Activated CD8-positive, alpha-beta memory T cell treated with anti-CD3 and anti-CD28 coated beads, Interleukin-2, amount 50 U/mL, for 24 hours (primary cell): ENCODE data around the gene RPP25.
"Not testable (repeated sequence)": the region's sequence is repeated elsewhere in the genome, so short reads cannot be mapped to it uniquely, and the experiment has no call there.

ENCODE experiments used
- DNase-seq: peaks from one replicate; pipeline ENCODE4 v3.0.0-alpha.2; 2020; ENCODE audit errors: extremely low read depth

Gene RPP25

GRCh38 chr15:74917676-74918075 lies 38.9 kb downstream of the RPP25 start:
- DNase-seq, result no peak

GRCh38 chr15:74913799-74914198 lies 42.8 kb downstream of the RPP25 start:
- not testable (repeated sequence) for DNase-seq

GRCh38 chr15:74913041-74913440 lies 43.5 kb downstream of the RPP25 start:
- DNase-seq, result no peak

GRCh38 chr15:74908635-74909034 lies 47.9 kb downstream of the RPP25 start:
- DNase-seq, result no peak

- no peak for DNase-seq
These were observed 49.3 kb downstream of the RPP25 start for GRCh38 chr15:74907163-74907870.

- DNase-seq, result peak; percentile 58
These were observed 50.0 kb downstream of the RPP25 start, which contains the start of gene FAM219B for GRCh38 chr15:74906450-74907162. Gene FAM219B, minus strand, starts transcription at chr15:74906851. Its CDS starts 51 bp downstream, at chr15:74906800.

- DNase-seq, result no peak
These were observed 50.5 kb downstream of the RPP25 start for GRCh38 chr15:74906067-74906449.
